ENCODE measurements around the gene ARL13B.

The ARL13B gene

DNA sequence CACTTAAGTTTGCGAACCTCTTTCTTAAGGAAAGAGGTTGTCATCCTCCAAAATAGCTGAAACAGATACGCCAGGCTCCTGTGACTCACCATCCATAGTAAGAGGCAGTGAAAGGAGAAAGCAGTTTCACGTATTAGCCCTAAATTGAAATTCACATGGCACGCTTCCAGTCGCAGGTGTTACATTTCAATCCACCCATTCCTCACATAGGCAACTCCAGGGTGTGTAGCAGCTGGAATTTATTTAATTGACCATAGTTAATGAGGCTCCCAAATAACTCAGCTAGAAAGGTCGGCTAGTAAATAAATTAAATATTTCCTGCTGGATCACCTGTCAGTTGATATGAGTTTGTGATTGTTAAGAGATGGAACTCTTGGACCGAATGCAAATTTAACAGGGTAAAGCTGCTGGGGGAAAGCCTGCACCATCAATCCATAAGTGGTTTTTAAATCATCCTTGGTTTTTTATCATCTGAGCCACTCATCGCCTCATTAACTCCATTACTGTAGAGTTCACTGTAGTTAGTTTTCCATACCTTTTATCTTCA lies 102.5 kb downstream of the ARL13B start:
- no peaks in the 10 kb centered on the region for H3K79me2 ChIP-seq (ENCODE audit: control insufficient read depth, low read length)
- H3F3A ChIP-seq (ENCODE audit: control insufficient read depth, insufficient read depth): no peaks in the 10 kb centered on the region
- no peak overlapping the region for H3K4me2 ChIP-seq (ENCODE audit: low read length)
- no peaks in the 10 kb centered on the region for H3K9me2 ChIP-seq (replicated peaks; ENCODE audit: control insufficient read depth, low read length)
- H3K4me3 ChIP-seq (ENCODE audit: low read length): no peak overlapping the region
- TF ChIP-seq EZH2phosphoT487 (IDR thresholded peaks at IDR 0.05; ENCODE audit: borderline replicate concordance, low read length): no peak
- TF ChIP-seq, protein P1, sequence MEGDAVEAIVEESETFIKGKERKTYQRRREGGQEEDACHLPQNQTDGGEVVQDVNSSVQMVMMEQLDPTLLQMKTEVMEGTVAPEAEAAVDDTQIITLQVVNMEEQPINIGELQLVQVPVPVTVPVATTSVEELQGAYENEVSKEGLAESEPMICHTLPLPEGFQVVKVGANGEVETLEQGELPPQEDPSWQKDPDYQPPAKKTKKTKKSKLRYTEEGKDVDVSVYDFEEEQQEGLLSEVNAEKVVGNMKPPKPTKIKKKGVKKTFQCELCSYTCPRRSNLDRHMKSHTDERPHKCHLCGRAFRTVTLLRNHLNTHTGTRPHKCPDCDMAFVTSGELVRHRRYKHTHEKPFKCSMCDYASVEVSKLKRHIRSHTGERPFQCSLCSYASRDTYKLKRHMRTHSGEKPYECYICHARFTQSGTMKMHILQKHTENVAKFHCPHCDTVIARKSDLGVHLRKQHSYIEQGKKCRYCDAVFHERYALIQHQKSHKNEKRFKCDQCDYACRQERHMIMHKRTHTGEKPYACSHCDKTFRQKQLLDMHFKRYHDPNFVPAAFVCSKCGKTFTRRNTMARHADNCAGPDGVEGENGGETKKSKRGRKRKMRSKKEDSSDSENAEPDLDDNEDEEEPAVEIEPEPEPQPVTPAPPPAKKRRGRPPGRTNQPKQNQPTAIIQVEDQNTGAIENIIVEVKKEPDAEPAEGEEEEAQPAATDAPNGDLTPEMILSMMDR (IDR thresholded peaks at IDR 0.05; ENCODE audit: low read depth, low read length, poor library complexity, severe bottlenecking): no peak
- no peaks in the 10 kb centered on the region for H4K20me1 ChIP-seq (ENCODE audit: control insufficient read depth, insufficient read depth, low read depth, low read length)
- no peaks in the 10 kb centered on the region for H3K27me3 ChIP-seq (ENCODE audit: control insufficient read depth, low read length)
- no peaks in the 10 kb centered on the region for H3K4me1 ChIP-seq (ENCODE audit: control insufficient read depth, low read length)
- H3K36me3 ChIP-seq (ENCODE audit: control insufficient read depth, low read length): 0 out of 2 replicates have a peak, but pooled peaks cover 3% of the 10 kb centered on the region
- no peak overlapping the region for H3K27ac ChIP-seq (ENCODE audit: low read depth, low read length)
- H3K9me3 ChIP-seq (ENCODE audit: control insufficient read depth, insufficient read depth, low read length): no peaks in the 10 kb centered on the region

DNA sequence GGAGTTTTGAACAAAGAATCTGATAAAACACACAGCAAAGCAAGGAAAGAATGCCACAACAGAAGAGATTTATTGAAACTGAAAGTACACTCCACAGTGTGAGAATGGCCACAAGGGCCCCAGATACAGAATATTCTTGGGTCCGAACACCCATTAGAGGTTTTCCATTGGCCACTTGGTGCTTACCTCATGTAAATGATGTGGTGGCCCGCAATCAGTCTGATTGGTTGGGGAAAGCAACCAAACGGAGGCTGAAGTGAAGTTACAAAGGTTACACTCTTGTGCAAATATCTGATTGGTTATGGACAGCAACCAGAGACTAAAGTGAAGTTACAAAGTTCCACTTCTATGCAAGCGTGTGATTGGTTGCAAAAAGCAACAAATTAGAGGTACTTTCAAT lies 103.3 kb downstream of the ARL13B start:
- H3K4me3 ChIP-seq (ENCODE audit: low read length): no peak overlapping the region
- no peaks in the 10 kb centered on the region for H4K20me1 ChIP-seq (ENCODE audit: control insufficient read depth, insufficient read depth, low read depth, low read length)
- H3K4me2 ChIP-seq (ENCODE audit: low read length): no peak overlapping the region
- H3K4me1 ChIP-seq (ENCODE audit: control insufficient read depth, low read length): no peaks in the 10 kb centered on the region
- H3K27ac ChIP-seq (ENCODE audit: low read depth, low read length): no peak overlapping the region
- no peaks in the 10 kb centered on the region for H3K9me3 ChIP-seq (ENCODE audit: control insufficient read depth, insufficient read depth, low read length)
- 0 out of 2 replicates have a peak, but pooled peaks cover 6% of the 10 kb centered on the region for H3K36me3 ChIP-seq (ENCODE audit: control insufficient read depth, low read length)
- H3F3A ChIP-seq (ENCODE audit: control insufficient read depth, insufficient read depth): no peaks in the 10 kb centered on the region
- no peaks in the 10 kb centered on the region for H3K79me2 ChIP-seq (ENCODE audit: control insufficient read depth, low read length)
- no peaks in the 10 kb centered on the region for H3K9me2 ChIP-seq (replicated peaks; ENCODE audit: control insufficient read depth, low read length)
- H3K27me3 ChIP-seq (ENCODE audit: control insufficient read depth, low read length): no peaks in the 10 kb centered on the region
- TF ChIP-seq, protein P1 (IDR thresholded peaks at IDR 0.05; ENCODE audit: low read depth, low read length, poor library complexity, severe bottlenecking): no peak
- no peak for TF ChIP-seq EZH2phosphoT487 (IDR thresholded peaks at IDR 0.05; ENCODE audit: borderline replicate concordance, low read length)

DNA sequence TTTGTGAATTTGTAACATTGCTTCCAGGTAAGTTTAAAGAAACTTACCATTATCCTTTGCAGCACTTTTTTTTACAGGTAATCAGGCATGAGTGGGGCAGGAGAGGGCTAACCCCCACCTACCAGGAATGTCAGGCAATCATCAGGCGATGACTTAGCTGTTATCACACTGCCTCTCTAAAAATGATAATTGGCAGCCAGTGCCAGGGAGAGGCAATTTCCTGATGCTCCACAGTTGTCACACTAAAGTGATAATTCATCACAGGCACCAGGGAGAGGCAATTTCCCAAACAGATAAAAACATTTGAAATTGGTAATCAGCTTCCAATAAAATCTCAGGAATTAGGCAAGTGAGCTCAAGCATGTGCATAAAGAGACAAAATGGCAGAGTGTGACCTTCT lies 109.2 kb downstream of the ARL13B start:
- Histone ChIP-seq H3K79me2 (ENCODE audit: control insufficient read depth, low read length) (no peaks in the 10 kb centered on the region), H3F3A (ENCODE audit: control insufficient read depth, insufficient read depth) (no peaks in the 10 kb centered on the region), H3K27me3 (ENCODE audit: control insufficient read depth, low read length) (no peaks in the 10 kb centered on the region), H3K9me3 (ENCODE audit: control insufficient read depth, insufficient read depth, low read length) (no peaks in the 10 kb centered on the region), H3K9me2 (replicated peaks; ENCODE audit: control insufficient read depth, low read length) (no peaks in the 10 kb centered on the region), H3K4me2 (ENCODE audit: low read length) (no peak overlapping the region), H3K27ac (ENCODE audit: low read depth, low read length) (no peak overlapping the region), H3K4me1 (ENCODE audit: control insufficient read depth, low read length) (no peaks in the 10 kb centered on the region), H4K20me1 (ENCODE audit: control insufficient read depth, insufficient read depth, low read depth, low read length) (no peaks in the 10 kb centered on the region), H3K4me3 (ENCODE audit: low read length) (no peak overlapping the region), H3K36me3 (ENCODE audit: control insufficient read depth, low read length) (peaks cover 12% of the 10 kb centered on the region)
- TF ChIP-seq, protein P1 (IDR thresholded peaks at IDR 0.05; ENCODE audit: low read depth, low read length, poor library complexity, severe bottlenecking): no peak
- TF ChIP-seq EZH2phosphoT487 (IDR thresholded peaks at IDR 0.05; ENCODE audit: borderline replicate concordance, low read length): no peak

Data from DOHH2 (cell line).